ENCODE measurements around the gene MFAP3L.

- TF ChIP-seq CTCF (IDR thresholded peaks at IDR 0.05) (no peak), POLR2A (IDR thresholded peaks at IDR 0.05) (no peak)
Measured at GRCh38 chr4:170030121-170030520, 3.9 kb upstream of the MFAP3L start.

All from stomach (tissue), 4 donors.